PC-9 (cell line): ENCODE results near the gene F3. TPM values are rescaled to one million over a fixed set of nuclear protein-coding genes. Genes with fewer than 3 reads are reported as not detected.

Source experiments
- BruUV-seq: library from RNA; stranded (reverse); fragments of 400-500 nt; replicated peaks from 2 replicates; lab custom pipeline; 2021; lab: Mats Ljungman, UMichigan
- CTCF ChIA-PET: fragments of 300-600 bp; sonication (Branson Sonifier 250); formaldehyde crosslinking; loops from one replicate; lab custom pipeline; 2022; ENCODE audit warnings: antibody characterized with exemption; lab: Charles Lee
- POLR2A ChIA-PET: fragments of 300-600 bp; sonication (Branson Sonifier 250); formaldehyde crosslinking; loops from one replicate; lab custom pipeline; 2022; ENCODE audit warnings: antibody characterized with exemption; ENCODE audit not compliant: unreplicated experiment; lab: Charles Lee
- DNase-seq, 2 experiments: peaks; one replicate each; pipeline versions ENCODE4 v3.0.0 to v3.0.0-alpha.2; 2015 to 2022; ENCODE audit warnings: mixed read lengths in 1 of 2
- H2AFZ ChIP-seq: fragments of 200-600 bp; sonication (generic); 2 replicates; pipeline ENCODE4 v1.8.1; 2017; ENCODE audit warnings: antibody characterized with exemption
- H3F3A ChIP-seq: fragments of 200-600 bp; sonication (generic); 2 replicates; pipeline ENCODE4 v1.8.1; 2017; ENCODE audit warnings: antibody characterized with exemption, mild to moderate bottlenecking, low read depth; ENCODE audit not compliant: insufficient read depth
- H3K27ac ChIP-seq: fragments of 200-600 bp; sonication (generic); 2 replicates; pipeline ENCODE4 v1.6.1; 2016; ENCODE audit warnings: mixed run types
- H3K27me3 ChIP-seq: fragments of 200-600 bp; sonication (generic); 2 replicates; pipeline ENCODE4 v1.6.1; 2016; ENCODE audit warnings: low read depth, mixed run types; ENCODE audit not compliant: insufficient read depth
- H3K36me3 ChIP-seq: fragments of 200-600 bp; sonication (generic); 2 replicates; pipeline ENCODE4 v1.6.1; 2016; ENCODE audit warnings: low read depth, mixed run types
- H3K4me1 ChIP-seq: fragments of 200-600 bp; sonication (generic); replicated peaks from 2 replicates; pipeline ENCODE4 v1.6.1; 2016; ENCODE audit warnings: mixed run types; ENCODE audit not compliant: insufficient read depth
- H3K4me2 ChIP-seq: fragments of 200-600 bp; sonication (generic); 2 replicates; pipeline ENCODE4 v1.6.1; 2017; ENCODE audit warnings: mixed run types
- H3K4me3 ChIP-seq: fragments of 200-600 bp; sonication (generic); 2 replicates; pipeline ENCODE4 v1.6.1; 2016; ENCODE audit warnings: mixed run types
- H3K79me2 ChIP-seq: fragments of 200-600 bp; sonication (generic); 2 replicates; pipeline ENCODE4 v1.6.1; 2017; ENCODE audit warnings: low read depth, mixed run types
- H3K9me2 ChIP-seq: fragments of 200-600 bp; sonication (generic); 2 replicates; pipeline ENCODE4 v1.8.1; 2017; ENCODE audit warnings: mild to moderate bottlenecking; ENCODE audit not compliant: insufficient read depth
- H3K9me3 ChIP-seq: fragments of 200-600 bp; sonication (generic); 2 replicates; pipeline ENCODE4 v1.8.1; 2016; ENCODE audit warnings: low read depth; ENCODE audit not compliant: insufficient read depth
- H4K20me1 ChIP-seq: fragments of 200-600 bp; sonication (generic); 2 replicates; pipeline ENCODE4 v1.8.1; 2017; ENCODE audit not compliant: insufficient read depth
- EZH2 ChIP-seq: fragments of 200-600 bp; sonication (generic); IDR thresholded peaks from 2 replicates; pipeline ENCODE4 v1.8.0; 2017; ENCODE audit warnings: antibody characterized with exemption, low read depth
- intact Hi-C: fragments of 100-400 bp; cut with micrococcal nuclease; formaldehyde crosslinking; loops from one replicate; pipeline ENCODE4 v1.10.0; 2022; ENCODE audit not compliant: unreplicated experiment
- total RNA-seq: library from RNA; stranded (reverse); gene quantifications from 2 replicates; pipeline ENCODE4 v1.2.3, GENCODE V29; 2021
- TF ChIP-seq, protein P1 (sequence below): fragments of 200-600 bp; sonication (generic); conservative IDR thresholded peaks from 2 replicates; pipeline ENCODE4 v1.6.1; 2017; ENCODE audit warnings: mixed run types, antibody characterized with exemption, mild to moderate bottlenecking, moderate library complexity

Gene F3
- total RNA-seq, 1 experiment from 2014 or later, result 335 TPM

DNA sequence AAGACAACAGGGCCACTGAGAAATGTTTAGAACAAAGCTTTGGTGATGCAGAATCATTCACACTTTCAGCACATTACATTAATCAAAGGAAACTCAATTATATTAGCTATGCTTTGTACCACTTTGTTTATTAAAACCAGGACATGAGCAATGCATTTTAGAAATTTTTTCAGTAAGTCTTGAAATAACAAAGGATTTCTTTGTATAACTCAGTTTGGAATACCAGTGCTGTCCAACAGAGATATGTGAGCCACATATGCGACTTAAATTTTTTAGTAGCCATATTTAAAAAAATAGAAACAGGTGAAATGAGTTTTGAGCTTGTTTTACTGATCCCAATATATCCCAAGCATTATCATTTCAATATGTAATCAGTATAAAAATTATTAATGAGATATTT, 18.8 kb upstream of the F3 start:
- intact Hi-C loops, result no loop called here
- no peak overlapping the region for H3K4me3 ChIP-seq
- no peaks in the 10 kb centered on the region for H3K27me3 ChIP-seq
- H3K9me2 ChIP-seq, result no peaks in the 10 kb centered on the region
- H3K79me2 ChIP-seq, result no peaks in the 10 kb centered on the region
- H4K20me1 ChIP-seq, result no peaks in the 10 kb centered on the region
- H3K4me1 ChIP-seq, result peaks cover 39% of the 10 kb centered on the region
- peak overlapping the region; percentile 42; the same call in 1 of the 2 replicates for H3K27ac ChIP-seq
- H3K9me3 ChIP-seq, result no peaks in the 10 kb centered on the region
- no peaks in the 10 kb centered on the region for H3K36me3 ChIP-seq
- H3K4me2 ChIP-seq, result 0 out of 2 replicates have a peak overlapping the region, but pooled peaks have one; percentile 2
- peak overlapping the region; percentile 2; the same call in 1 of the 2 replicates for H2AFZ ChIP-seq
- H3F3A ChIP-seq, result peaks cover 30% of the 10 kb centered on the region
- TF ChIP-seq EZH2, result no peak
- ChIA-PET CTCF (no interaction called here), POLR2A (interaction anchor here (0.7 to 1.0 kb wide), 3 partner anchors 31 to 258 kb away, joined by 6 to 15 read pairs (median 11); no protein-coding TSS in a partner anchor)
- no TSS peak for BruUV-seq
- DNase-seq, result peak in 1 of 2 experiments; percentile 51

DNA sequence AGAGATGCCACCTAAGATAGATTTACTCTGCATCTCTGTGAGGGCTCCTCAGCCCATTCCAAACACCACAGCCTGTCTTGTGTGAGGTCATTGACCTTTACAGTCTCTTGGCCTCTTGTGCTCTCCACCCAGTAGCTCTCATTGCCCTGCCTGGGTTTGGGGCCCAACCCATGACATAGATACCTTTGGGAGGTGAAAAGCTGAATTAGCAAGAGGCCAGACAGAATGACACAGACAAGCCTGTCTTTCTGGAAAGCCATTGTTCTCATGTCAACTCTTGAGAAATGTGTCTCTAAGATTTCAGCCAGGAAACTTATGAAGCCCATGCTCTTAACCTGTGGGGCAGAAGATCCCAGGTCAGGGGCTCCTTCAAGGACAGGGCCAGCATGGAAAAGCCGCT, 18.4 kb upstream of the F3 start:
- Histone ChIP-seq H3K27ac (peak overlapping the region; percentile 42; the same call in 1 of the 2 replicates), H3K4me1 (peaks cover 39% of the 10 kb centered on the region), H3K4me3 (no peak overlapping the region), H3K79me2 (no peaks in the 10 kb centered on the region), H3K36me3 (no peaks in the 10 kb centered on the region), H3F3A (peaks cover 30% of the 10 kb centered on the region), H2AFZ (peak overlapping the region; percentile 2; the same call in 1 of the 2 replicates), H3K9me3 (no peaks in the 10 kb centered on the region), H3K4me2 (peak overlapping the region; percentile 2; the same call in 1 of the 2 replicates), H4K20me1 (no peaks in the 10 kb centered on the region), H3K9me2 (no peaks in the 10 kb centered on the region), H3K27me3 (no peaks in the 10 kb centered on the region)
- no TSS peak for BruUV-seq
- TF ChIP-seq EZH2, result no peak
- TF ChIP-seq, protein P1, sequence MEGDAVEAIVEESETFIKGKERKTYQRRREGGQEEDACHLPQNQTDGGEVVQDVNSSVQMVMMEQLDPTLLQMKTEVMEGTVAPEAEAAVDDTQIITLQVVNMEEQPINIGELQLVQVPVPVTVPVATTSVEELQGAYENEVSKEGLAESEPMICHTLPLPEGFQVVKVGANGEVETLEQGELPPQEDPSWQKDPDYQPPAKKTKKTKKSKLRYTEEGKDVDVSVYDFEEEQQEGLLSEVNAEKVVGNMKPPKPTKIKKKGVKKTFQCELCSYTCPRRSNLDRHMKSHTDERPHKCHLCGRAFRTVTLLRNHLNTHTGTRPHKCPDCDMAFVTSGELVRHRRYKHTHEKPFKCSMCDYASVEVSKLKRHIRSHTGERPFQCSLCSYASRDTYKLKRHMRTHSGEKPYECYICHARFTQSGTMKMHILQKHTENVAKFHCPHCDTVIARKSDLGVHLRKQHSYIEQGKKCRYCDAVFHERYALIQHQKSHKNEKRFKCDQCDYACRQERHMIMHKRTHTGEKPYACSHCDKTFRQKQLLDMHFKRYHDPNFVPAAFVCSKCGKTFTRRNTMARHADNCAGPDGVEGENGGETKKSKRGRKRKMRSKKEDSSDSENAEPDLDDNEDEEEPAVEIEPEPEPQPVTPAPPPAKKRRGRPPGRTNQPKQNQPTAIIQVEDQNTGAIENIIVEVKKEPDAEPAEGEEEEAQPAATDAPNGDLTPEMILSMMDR, result no peak
- DNase-seq, result peak in 1 of 2 experiments; percentile 59
- intact Hi-C loops, result no loop called here
- CTCF ChIA-PET, result no interaction called here
- POLR2A ChIA-PET, result interaction anchor here (0.7 to 1.0 kb wide), 4 partner anchors 32 to 258 kb away, joined by 3 to 15 read pairs (median 8); no protein-coding TSS in a partner anchor

- Histone ChIP-seq H3K4me1 (peaks cover 19% of the 10 kb centered on the region), H3K27ac (no peak overlapping the region)
These were observed 13.5 kb upstream of the F3 start for GRCh38 chr1:94555091-94555490.

More at GRCh38 chr1:94555091-94555490, 13.5 kb upstream of the F3 start:
- TF ChIP-seq, protein P1, result no peak
- no peak for TF ChIP-seq EZH2
- DNase-seq, result no peak
- H3K36me3 ChIP-seq, result no peaks in the 10 kb centered on the region
- CTCF ChIA-PET, result no interaction called here
- H3K4me3 ChIP-seq, result no peak overlapping the region
- BruUV-seq, result no TSS peak
- POLR2A ChIA-PET, result no interaction called here
- no peaks in the 10 kb centered on the region for H3K27me3 ChIP-seq
- H3K9me3 ChIP-seq, result no peaks in the 10 kb centered on the region
- intact Hi-C loops, result no loop called here
- H3F3A ChIP-seq, result peaks cover 7% of the 10 kb centered on the region; the same call in 1 of the 2 replicates
- H2AFZ ChIP-seq, result no peak overlapping the region
- H3K4me2 ChIP-seq, result no peak overlapping the region
- no peaks in the 10 kb centered on the region for H3K79me2 ChIP-seq
- no peaks in the 10 kb centered on the region for H4K20me1 ChIP-seq
- H3K9me2 ChIP-seq, result no peaks in the 10 kb centered on the region
